Measurements from ENCODE around the gene SIK3.

Gene SIK3

GRCh38 chr11:117000014-117000737 lies 98.1 kb downstream of the SIK3 start:
- DNase-seq = no peak

- DNase-seq = no peak
Measured at GRCh38 chr11:116997071-116997470, 101.2 kb downstream of the SIK3 start.

- DNase-seq = no peak
Measured at GRCh38 chr11:116994195-116994594, 104.0 kb downstream of the SIK3 start.

GRCh38 chr11:116993599-116993998 lies 104.6 kb downstream of the SIK3 start:
- DNase-seq = no peak

- DNase-seq = no peak
Measured at GRCh38 chr11:116991491-116991890, 106.7 kb downstream of the SIK3 start.

GRCh38 chr11:116990811-116991210 lies 107.4 kb downstream of the SIK3 start:
- DNase-seq = no peak

- DNase-seq = no peak
Measured at GRCh38 chr11:116990061-116990473, 108.2 kb downstream of the SIK3 start.

GRCh38 chr11:116989184-116989583 lies 109.0 kb downstream of the SIK3 start:
- no peak for DNase-seq

- DNase-seq = no peak
Measured at GRCh38 chr11:116986521-116987105, 111.6 kb downstream of the SIK3 start.

GRCh38 chr11:116984589-116984988 lies 113.6 kb downstream of the SIK3 start:
- no peak for DNase-seq

- no peak for DNase-seq
Measured at GRCh38 chr11:116984186-116984585, 114.0 kb downstream of the SIK3 start.

GRCh38 chr11:116981266-116981885 lies 116.9 kb downstream of the SIK3 start:
- no peak for DNase-seq

GRCh38 chr11:116980136-116980793 lies 118.0 kb downstream of the SIK3 start:
- DNase-seq = no peak

- no peak for DNase-seq
Measured at GRCh38 chr11:116976941-116977570, 121.2 kb downstream of the SIK3 start.

GRCh38 chr11:116975661-116976060 lies 122.6 kb downstream of the SIK3 start:
- DNase-seq = no peak

GRCh38 chr11:116973270-116973669 lies 125.0 kb downstream of the SIK3 start:
- no peak for DNase-seq

GRCh38 chr11:116972691-116973090 lies 125.5 kb downstream of the SIK3 start:
- no peak for DNase-seq

GRCh38 chr11:116970485-116971292 lies 127.5 kb downstream of the SIK3 start:
- peak; percentile 23 for DNase-seq

GRCh38 chr11:116969694-116970093 lies 128.5 kb downstream of the SIK3 start:
- no peak for DNase-seq

GRCh38 chr11:116964269-116964668 lies 134.0 kb downstream of the SIK3 start:
- DNase-seq = no peak

GRCh38 chr11:116963813-116964212 lies 134.4 kb downstream of the SIK3 start:
- no peak for DNase-seq

- no peak for DNase-seq
Measured at GRCh38 chr11:116962108-116962507, 136.1 kb downstream of the SIK3 start.

All from activated CD8-positive, alpha-beta memory T cell treated with anti-CD3 and anti-CD28 coated beads, Interleukin-2, amount 50 U/mL, for 4 hours (primary cell).